HPDE6-E6E7 (cell line): Measurements from ENCODE around the gene KCNJ14.

Experiments
- DNase-seq: peaks from one replicate; pipeline ENCODE4 v3.0.0; 2011; ENCODE audit warnings: missing footprints; ENCODE audit errors: extremely low spot score

Gene KCNJ14

GRCh38 chr19:48445606-48446481 lies 9.5 kb upstream of the KCNJ14 start, which contains the start of gene GRWD1:
TSS of gene GRWD1 (plus strand) at chr19:48445983. CDS start at chr19:48446006, 23 bp downstream.
- peak; percentile 95 for DNase-seq

DNA sequence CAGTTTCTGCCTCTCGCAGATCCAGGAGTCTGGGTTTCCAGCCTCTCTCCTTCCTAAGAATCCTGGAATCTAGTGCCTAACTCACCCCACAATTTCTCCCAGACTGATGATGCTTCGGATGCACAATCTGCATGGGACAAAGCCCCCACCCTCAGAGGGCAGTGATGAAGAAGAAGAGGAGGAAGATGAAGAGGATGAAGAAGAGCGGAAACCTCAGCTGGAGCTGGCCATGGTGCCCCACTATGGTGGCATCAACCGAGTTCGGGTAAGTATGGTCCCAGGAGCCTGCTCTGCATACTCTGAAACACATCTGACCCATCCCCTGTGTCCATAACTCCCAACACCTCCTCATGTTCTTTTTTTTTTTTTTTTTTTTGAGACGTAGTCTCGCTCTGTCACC lies 8.8 kb upstream of the KCNJ14 start:
- DNase-seq, result no peak

DNA sequence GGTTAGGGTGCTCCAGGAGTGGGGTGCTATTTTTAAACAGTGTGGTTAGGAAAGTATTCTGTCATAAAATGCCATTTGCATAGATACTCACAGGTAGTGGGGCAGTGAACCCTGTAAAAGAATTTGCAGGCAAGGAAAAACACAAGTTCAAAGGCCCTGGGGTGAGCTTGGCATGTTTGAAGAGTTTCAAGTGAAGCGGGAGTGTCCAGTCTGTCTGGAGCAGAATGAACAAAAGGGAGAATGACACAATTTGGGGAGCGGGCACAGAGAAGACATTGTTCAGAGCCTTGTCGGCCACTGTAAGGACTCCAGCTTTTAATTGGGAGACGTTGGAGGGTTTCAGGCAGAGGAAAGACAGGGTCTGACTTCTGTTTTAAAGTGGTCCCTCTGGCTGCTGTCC lies 6.8 kb upstream of the KCNJ14 start:
- no peak for DNase-seq

- DNase-seq, result no peak
Observed at GRCh38 chr19:48450441-48450840, 4.9 kb upstream of the KCNJ14 start.

DNA sequence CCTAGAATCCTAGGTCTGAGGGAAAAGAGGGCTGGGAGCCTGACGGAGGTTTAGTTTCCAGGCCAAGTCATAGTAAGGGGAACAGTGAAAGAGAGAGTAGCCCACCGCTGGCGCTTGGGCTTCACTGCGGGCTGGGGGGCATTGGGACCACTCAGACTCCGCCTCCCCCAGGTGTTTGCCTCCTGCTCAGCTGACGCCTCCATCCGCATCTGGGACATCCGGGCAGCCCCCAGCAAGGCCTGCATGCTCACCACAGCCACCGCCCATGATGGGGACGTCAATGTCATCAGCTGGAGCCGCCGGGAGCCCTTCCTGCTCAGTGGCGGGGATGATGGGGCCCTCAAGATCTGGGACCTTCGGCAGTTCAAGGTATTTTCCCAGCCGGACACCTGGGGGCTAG lies 4.5 kb upstream of the KCNJ14 start:
- no peak for DNase-seq

DNA sequence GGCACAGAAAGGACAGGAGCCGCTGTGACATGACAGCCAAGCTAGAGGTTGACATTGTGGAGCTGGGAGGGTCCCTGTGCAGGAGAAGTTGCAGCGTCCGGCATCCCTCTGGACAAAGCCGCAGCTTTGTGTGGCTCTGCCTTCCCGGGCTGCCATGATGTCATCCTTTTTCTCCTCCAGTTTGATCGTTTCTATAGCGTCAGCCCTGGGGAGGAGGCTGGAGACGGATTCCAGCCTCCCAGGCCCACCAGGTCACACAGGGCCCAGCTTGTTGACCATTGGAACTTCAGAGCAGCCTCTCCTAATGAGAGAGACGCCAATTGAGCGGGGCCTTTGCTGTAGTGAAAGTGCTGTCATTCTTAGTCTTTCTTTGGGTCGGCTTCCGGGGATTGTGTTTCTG lies 3.8 kb upstream of the KCNJ14 start:
- DNase-seq, result no peak

- DNase-seq, result no peak
Observed at GRCh38 chr19:48452289-48453190, 2.8 kb upstream of the KCNJ14 start.

GRCh38 chr19:48454150-48454730 lies 1.1 kb upstream of the KCNJ14 start:
- DNase-seq, result no peak

- DNase-seq, result no peak
Observed at GRCh38 chr19:48455908-48456562, 661 bp downstream of the KCNJ14 start.

GRCh38 chr19:48456864-48457263 lies 1.5 kb downstream of the KCNJ14 start:
- no peak for DNase-seq

DNA sequence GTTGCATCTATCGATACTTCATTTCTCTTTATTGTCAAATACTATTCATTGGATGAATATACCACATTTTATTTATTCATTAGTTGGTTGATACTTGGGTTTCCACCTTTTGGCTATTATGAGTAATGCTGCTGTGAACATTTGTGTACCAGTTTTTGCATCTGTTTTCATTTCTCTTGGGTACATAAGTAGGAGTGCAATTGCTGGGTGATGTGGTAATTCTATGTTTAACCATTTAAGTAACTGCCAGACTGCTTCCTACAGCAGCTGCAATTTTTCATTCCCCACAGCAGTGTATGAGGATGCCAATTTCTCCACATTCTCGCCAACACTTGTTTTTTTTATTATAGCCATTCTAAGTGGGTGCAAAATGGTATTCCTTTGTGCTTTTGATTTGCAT lies 2.6 kb downstream of the KCNJ14 start:
- no peak for DNase-seq

DNA sequence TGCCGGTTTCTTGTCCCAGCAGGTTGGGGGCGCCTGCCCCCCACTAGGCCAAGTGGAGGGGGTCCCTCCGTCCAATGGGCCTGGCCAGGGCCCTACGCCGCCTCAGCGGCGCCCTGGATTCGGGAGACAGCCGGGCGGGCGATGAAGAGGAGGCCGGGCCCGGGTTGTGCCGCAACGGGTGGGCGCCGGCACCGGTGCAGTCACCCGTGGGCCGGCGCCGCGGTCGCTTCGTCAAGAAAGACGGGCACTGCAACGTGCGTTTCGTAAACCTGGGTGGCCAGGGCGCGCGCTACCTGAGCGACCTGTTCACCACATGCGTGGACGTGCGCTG lies 6.2 kb downstream of the KCNJ14 start:
- DNase-seq, result no peak

GRCh38 chr19:48461982-48462655 lies 6.7 kb downstream of the KCNJ14 start:
- no peak for DNase-seq

GRCh38 chr19:48465215-48465614 lies 9.8 kb downstream of the KCNJ14 start:
- no peak for DNase-seq

DNA sequence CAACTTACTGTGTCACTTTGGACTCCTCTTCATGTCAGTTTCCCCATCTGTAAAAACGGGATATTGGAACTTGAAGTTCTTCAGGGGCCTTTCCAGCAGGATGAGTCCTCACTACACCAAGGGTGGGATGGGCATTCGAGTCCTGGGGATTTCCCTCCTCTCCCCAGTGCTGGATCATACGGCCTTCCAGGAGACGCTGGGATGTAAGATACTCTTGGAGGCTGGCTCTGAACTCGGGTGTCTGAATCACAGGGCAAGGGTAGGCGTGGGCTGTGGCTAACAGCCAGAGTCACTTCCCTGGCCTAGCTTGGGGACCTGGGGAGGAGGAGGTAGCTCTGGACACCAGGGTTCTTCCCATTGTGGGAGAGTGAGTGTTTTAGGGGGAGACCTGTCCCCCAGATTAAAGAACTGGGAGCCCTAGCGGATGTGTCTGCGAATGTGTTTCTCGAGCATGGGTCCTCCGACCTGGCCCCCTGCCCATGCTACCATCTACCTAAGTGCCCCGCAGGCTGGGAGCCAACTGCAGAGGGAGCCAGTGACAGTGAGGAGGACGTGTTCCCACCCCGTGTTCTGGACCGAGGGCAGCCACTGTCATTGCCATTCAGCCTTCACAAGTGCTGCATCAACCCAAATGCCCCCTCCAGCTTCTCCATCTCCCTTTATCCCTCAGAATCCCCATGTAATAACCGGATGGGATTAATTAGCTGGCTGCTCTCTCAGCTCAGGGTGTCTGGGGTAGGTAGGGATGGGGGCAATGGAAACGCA lies 11.4 kb downstream of the KCNJ14 start:
- no peak for DNase-seq

- DNase-seq, result peak; percentile 95
Observed at GRCh38 chr19:48468772-48469288, 13.5 kb downstream of the KCNJ14 start.

DNA sequence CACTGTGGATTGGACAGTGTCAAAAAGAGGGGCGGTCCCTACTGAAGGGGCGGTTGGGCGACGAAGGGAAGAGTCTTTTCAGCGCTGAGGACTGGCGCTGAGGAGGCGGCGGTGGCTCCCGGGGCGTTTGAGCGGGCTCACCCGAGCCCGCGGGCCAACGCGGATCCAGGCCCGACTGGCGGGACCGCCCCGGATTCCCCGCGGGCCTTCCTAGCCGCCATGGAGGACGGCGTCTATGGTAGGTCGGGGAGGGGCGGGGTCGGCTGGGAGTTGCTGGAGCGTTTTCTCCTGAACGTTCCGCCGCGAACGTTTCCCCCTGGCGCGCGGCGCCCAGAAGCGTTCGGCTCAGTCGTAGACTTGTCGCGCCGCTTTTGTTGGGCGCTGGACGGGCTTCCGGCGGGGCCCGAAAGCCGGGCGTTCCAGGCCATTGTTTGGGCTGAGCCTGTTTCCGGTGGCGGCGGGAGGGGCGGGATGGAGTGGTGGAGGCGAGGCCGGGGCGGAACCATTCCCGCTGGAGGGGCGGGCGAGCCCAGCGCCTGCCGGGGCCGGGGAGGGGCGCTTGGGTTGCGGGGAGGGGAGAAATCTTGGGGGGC lies 14.0 kb downstream of the KCNJ14 start, which contains the start of gene CYTH2:
Gene CYTH2, plus strand, starts transcription at position 81 of the 593 bp plus-strand sequence. Its CDS starts 139 bp downstream, at position 220.
- no peak for DNase-seq

DNA sequence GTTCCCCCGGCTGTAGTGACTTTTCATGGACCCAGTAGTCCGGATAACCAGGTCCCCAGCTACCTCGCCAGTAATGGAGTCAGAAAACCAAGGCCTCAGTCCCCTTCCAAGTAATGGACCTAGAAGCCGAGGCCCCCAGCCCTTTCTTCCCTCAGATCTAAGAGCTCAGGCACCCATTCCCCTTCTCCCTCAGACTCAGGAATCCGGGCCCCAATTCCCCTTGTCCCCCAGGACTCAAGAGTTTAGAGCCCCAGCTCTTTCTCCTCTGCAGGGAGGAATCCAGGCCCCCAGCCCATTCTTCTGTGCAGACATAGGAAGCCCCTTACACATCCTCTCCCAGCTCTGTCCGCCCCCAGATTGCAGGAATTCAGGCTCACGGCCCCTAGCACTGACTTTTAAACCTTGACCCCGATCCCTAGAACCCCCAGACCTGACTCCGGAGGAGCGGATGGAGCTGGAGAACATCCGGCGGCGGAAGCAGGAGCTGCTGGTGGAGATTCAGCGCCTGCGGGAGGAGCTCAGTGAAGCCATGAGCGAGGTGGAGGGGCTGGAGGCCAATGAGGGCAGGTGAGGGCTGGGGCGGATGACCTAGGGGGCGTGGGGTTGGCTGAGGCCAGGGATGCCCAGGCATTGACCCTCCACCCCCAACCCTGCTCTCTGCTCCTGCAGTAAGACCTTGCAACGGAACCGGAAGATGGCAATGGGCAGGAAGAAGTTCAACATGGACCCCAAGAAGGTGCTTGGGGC lies 14.7 kb downstream of the KCNJ14 start:
- no peak for DNase-seq

GRCh38 chr19:48470856-48471255 lies 15.5 kb downstream of the KCNJ14 start:
- no peak for DNase-seq
